ENCODE data around the gene TOR2A. TPM values are rescaled to one million over a fixed set of nuclear protein-coding genes. Genes with fewer than 3 reads are reported as not detected.

Gene TOR2A
- total RNA-seq, 1 experiment from 2014 or later = 16.4 TPM

DNA sequence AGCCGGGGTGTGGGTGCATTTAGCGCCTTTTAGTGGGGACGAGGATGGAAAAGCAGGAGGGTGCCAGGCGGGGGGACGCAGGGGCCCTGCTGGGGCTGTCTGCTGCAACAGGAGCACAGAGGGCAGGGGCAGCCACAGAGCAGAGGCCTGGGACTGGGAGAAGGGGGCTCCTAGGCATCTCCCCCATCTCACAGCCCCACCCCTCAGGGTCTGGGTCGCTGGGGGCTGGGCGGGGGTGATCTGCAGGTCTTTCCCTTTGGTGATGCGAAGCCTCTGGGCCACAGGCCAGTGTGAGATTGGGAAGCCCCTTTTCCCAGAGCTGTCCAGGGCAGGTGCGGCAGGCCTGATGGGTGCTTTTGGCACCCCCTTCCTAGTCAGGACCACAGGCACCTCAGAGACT lies 4.8 kb downstream of the TOR2A start:
- Histone ChIP-seq H3K79me2 (ENCODE audit: low read depth) (no peaks in the 10 kb centered on the region), H3K27me3 (ENCODE audit: insufficient read depth, low read depth) (no peaks in the 10 kb centered on the region), H4K20me1 (ENCODE audit: insufficient read depth) (no peaks in the 10 kb centered on the region), H3F3A (ENCODE audit: insufficient read depth, low read depth) (peaks cover 5% of the 10 kb centered on the region; the same call in 1 of the 2 replicates), H3K4me3 (no peak overlapping the region), H3K9me2 (ENCODE audit: insufficient read depth) (no peaks in the 10 kb centered on the region), H2AFZ (no peak overlapping the region), H3K4me1 (replicated peaks; ENCODE audit: insufficient read depth) (peaks cover 6% of the 10 kb centered on the region; the same call in 1 of the 2 replicates), H3K4me2 (no peak overlapping the region), H3K36me3 (ENCODE audit: low read depth) (no peaks in the 10 kb centered on the region), H3K27ac (no peak overlapping the region), H3K9me3 (ENCODE audit: insufficient read depth, low read depth) (no peaks in the 10 kb centered on the region)
- no TSS peak for BruUV-seq (replicated peaks)
- DNase-seq = no peak
- TF ChIP-seq EZH2 (IDR thresholded peaks at IDR 0.05; ENCODE audit: low read depth) = no peak
- TF ChIP-seq, protein P1, sequence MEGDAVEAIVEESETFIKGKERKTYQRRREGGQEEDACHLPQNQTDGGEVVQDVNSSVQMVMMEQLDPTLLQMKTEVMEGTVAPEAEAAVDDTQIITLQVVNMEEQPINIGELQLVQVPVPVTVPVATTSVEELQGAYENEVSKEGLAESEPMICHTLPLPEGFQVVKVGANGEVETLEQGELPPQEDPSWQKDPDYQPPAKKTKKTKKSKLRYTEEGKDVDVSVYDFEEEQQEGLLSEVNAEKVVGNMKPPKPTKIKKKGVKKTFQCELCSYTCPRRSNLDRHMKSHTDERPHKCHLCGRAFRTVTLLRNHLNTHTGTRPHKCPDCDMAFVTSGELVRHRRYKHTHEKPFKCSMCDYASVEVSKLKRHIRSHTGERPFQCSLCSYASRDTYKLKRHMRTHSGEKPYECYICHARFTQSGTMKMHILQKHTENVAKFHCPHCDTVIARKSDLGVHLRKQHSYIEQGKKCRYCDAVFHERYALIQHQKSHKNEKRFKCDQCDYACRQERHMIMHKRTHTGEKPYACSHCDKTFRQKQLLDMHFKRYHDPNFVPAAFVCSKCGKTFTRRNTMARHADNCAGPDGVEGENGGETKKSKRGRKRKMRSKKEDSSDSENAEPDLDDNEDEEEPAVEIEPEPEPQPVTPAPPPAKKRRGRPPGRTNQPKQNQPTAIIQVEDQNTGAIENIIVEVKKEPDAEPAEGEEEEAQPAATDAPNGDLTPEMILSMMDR (conservative IDR thresholded peaks at IDR 0.05) = no peak
- ChIA-PET POLR2A (ENCODE audit: unreplicated experiment) (no interaction called here), CTCF (no interaction called here)
- intact Hi-C loops (cut with micrococcal nuclease; ENCODE audit: unreplicated experiment) = loop anchor here (5.0 kb wide), 1 partner anchor 788 kb away; no protein-coding TSS in a partner anchor

DNA sequence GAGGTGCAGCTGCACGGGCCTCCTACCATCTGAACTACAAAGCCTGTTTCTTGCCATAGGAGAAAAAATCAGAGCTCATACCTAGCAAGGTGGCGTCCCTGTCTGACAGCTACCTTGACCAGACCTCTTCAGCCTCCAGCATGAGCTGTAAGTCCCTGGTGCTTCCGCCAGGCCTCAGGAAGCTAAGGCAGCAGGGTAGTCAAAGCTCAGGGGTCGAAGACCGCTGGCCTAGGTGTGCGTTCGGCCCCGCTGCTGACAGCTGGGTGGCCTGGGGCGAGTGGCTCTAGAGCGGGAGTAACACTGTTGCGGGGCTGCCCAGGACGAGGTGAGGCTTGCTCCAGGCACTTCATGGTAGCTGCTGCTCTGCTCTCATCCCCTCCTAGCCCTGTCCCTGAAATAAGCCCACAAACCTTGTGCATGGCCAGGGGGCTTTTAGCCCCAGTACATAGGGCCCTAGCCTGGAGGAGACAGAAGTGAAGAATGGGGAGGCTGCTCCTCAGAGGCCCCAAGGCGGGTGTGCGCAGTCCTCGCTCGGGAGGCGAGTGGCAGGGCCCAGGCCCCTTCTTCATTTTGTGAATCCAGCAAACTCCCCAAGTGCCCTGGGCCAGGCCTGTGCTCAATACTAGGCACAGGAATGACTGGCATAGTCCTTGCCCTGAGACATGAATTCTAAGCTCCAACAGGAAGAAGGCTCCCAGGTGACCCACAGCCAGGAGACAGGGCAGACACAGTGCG lies 5.4 kb downstream of the TOR2A start:
- H3K4me3 ChIP-seq = no peak overlapping the region
- TF ChIP-seq, protein P1 (conservative IDR thresholded peaks at IDR 0.05) = no peak
- no peak for TF ChIP-seq EZH2 (IDR thresholded peaks at IDR 0.05; ENCODE audit: low read depth)
- no peak for DNase-seq
- no peaks in the 10 kb centered on the region for H4K20me1 ChIP-seq (ENCODE audit: insufficient read depth)
- H2AFZ ChIP-seq = no peak overlapping the region
- no peak overlapping the region for H3K27ac ChIP-seq
- BruUV-seq (replicated peaks) = no TSS peak
- H3K36me3 ChIP-seq (ENCODE audit: low read depth) = no peaks in the 10 kb centered on the region
- no peak overlapping the region for H3K4me2 ChIP-seq
- H3K9me3 ChIP-seq (ENCODE audit: insufficient read depth, low read depth) = no peaks in the 10 kb centered on the region
- peaks cover 7% of the 10 kb centered on the region; the same call in 1 of the 2 replicates for H3F3A ChIP-seq (ENCODE audit: insufficient read depth, low read depth)
- peaks cover 6% of the 10 kb centered on the region; the same call in 1 of the 2 replicates for H3K4me1 ChIP-seq (replicated peaks; ENCODE audit: insufficient read depth)
- H3K79me2 ChIP-seq (ENCODE audit: low read depth) = no peaks in the 10 kb centered on the region
- H3K27me3 ChIP-seq (ENCODE audit: insufficient read depth, low read depth) = no peaks in the 10 kb centered on the region
- POLR2A ChIA-PET (ENCODE audit: unreplicated experiment) = no interaction called here
- CTCF ChIA-PET = no interaction called here
- H3K9me2 ChIP-seq (ENCODE audit: insufficient read depth) = no peaks in the 10 kb centered on the region
- intact Hi-C loops (cut with micrococcal nuclease; ENCODE audit: unreplicated experiment) = loop anchor here (5.0 to 10.0 kb wide), 2 partner anchors 505 to 787 kb away; no protein-coding TSS in a partner anchor

DNA sequence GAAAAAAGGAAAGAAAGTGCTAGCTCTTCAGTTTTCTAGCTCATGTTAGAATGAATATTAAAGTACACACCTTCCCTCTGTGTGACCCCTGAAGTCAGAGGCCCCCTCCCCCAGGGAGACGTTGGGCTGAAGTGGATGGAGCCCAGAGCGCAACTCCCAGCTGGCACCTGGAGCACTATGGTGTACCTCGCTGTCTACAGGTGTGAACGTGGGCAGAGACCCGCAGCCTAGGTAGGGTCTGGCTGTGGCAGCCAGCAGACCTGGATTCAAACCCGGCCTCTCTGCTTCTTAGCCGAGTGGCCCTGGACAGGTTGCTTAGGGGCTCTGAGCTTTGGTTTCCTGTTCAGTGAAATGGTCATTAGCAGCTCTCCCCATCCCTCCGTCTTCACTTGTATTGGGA lies 6.3 kb downstream of the TOR2A start:
- Histone ChIP-seq H3F3A (ENCODE audit: insufficient read depth, low read depth) (peaks cover 13% of the 10 kb centered on the region; the same call in 1 of the 2 replicates), H3K36me3 (ENCODE audit: low read depth) (no peaks in the 10 kb centered on the region), H2AFZ (no peak overlapping the region), H3K9me3 (ENCODE audit: insufficient read depth, low read depth) (no peaks in the 10 kb centered on the region), H3K27me3 (ENCODE audit: insufficient read depth, low read depth) (no peaks in the 10 kb centered on the region), H3K4me2 (no peak overlapping the region), H3K9me2 (ENCODE audit: insufficient read depth) (no peaks in the 10 kb centered on the region), H4K20me1 (ENCODE audit: insufficient read depth) (no peaks in the 10 kb centered on the region), H3K79me2 (ENCODE audit: low read depth) (no peaks in the 10 kb centered on the region), H3K4me3 (no peak overlapping the region), H3K4me1 (replicated peaks; ENCODE audit: insufficient read depth) (no peaks in the 10 kb centered on the region), H3K27ac (no peak overlapping the region)
- ChIA-PET CTCF (no interaction called here), POLR2A (ENCODE audit: unreplicated experiment) (interaction anchor here (0.5 kb wide), 1 partner anchor 150 kb away, joined by 6 read pairs; no protein-coding TSS in a partner anchor)
- no peak for DNase-seq
- TF ChIP-seq EZH2 (IDR thresholded peaks at IDR 0.05; ENCODE audit: low read depth) = no peak
- TF ChIP-seq, protein P1 (conservative IDR thresholded peaks at IDR 0.05) = no peak
- BruUV-seq (replicated peaks) = no TSS peak
- intact Hi-C loops (cut with micrococcal nuclease; ENCODE audit: unreplicated experiment) = loop anchor here (10.0 kb wide), 1 partner anchor 504 kb away; no protein-coding TSS in a partner anchor
